Pancreas (tissue), 10 donors: ENCODE data around the gene AGK. TPM values are rescaled to one million over a fixed set of nuclear protein-coding genes. Genes with fewer than 3 reads are reported as not detected.

Experiments used
- ATAC-seq, 4 donors: fragments of 200-7000 bp; cut with Tn5 transposase; one replicate each; pipeline versions ENCODE4 v1.8.0 to v1.9.1; 2020; ENCODE audit warnings: mild to moderate bottlenecking in 4 of 4, moderate library complexity in 4 of 4
- DNase-seq, 6 donors: peaks; one replicate each; pipeline ENCODE4 v3.0.0-alpha.2; 2020
- FAIRE-seq: peaks from 2 replicates; lab custom pipeline; 2012; peaks lifted over from hg19 to GRCh38; lab: Jason Lieb, UNC
- H3K27ac ChIP-seq, 4 donors: fragments of 200-600 bp; sonication (generic); 1 replicate in 3 of 4; 2 replicates in 1 of 4; pipeline versions ENCODE4 v1.5.0 to v1.8.0; 2020
- H3K27me3 ChIP-seq, 4 donors: fragments of 200-600 bp; one replicate each; pipeline ENCODE4 v1.8.0; 2021
- H3K36me3 ChIP-seq, 3 donors: fragments of 200-600 bp; sonication (generic) in 1 of 3; one replicate each; pipeline versions ENCODE4 v1.5.0 to v1.8.0; 2020 to 2021
- H3K4me1 ChIP-seq, 3 donors: fragments of 200-600 bp; one replicate each; pipeline ENCODE4 v1.8.0; 2021
- H3K4me3 ChIP-seq, 4 donors: fragments of 200-600 bp; sonication (generic) in 2 of 4; one replicate each; pipeline versions ENCODE4 v1.5.0 to v1.8.0; 2020 to 2021
- H3K9me3 ChIP-seq, 4 donors: fragments of 200-600 bp; one replicate each; pipeline ENCODE4 v1.8.0; 2021
- CTCF ChIP-seq, 4 donors: fragments of 200-600 bp; sonication (generic) in 3 of 4; IDR thresholded peaks; one replicate each; pipeline versions ENCODE4 v1.5.0 to v1.8.0; 2021; ENCODE audit warnings: antibody characterized with exemption in 4 of 4
- WGBS, 2 donors: extraction: QIAGEN DNeasy Blood & Tissue Kit; methylation state at CpG; one replicate each; pipeline ENCODE4 v1.1.7; 2013; 5-methylcytosine and 5-hydroxymethylcytosine counted together
- intact Hi-C, 3 donors: fragments of 100-400 bp; cut with DNase I; formaldehyde crosslinking; loops; one replicate each; pipeline versions ENCODE4 v1.11.1 to v1.14.2; 2022
- polyA plus RNA-seq, 2 donors: library from polyadenylated mRNA; stranded (reverse); fragments of 200-250 nt; gene quantifications; one replicate each; pipeline ENCODE4 v1.2.3, GENCODE V29; 2013
- total RNA-seq, 6 donors: library from RNA; stranded (reverse); fragmentation: NEBNext Ultra II Directional in 4 of 6; extraction: Animal tissue kit (Norgen Biotek cat#: 25700) in 4 of 6; gene quantifications; one replicate each; pipeline versions ENCODE4 v1.2.1 to v1.2.4, GENCODE V29; 2021 to 2023
- donor health status: healthy with polysubstance abuse.
- donor health status: DM: no; HTN: no; CAD: no; lungs with moderate emphysema.
- donor health status: DM: no; HTN: no; CAD: no.
- donor health status: control.
- donor health status: control.
- donor health status: Bipolar disorder and iron deficiency.
- donor health status: DM: yes; HTN: yes; CAD: no.
- donor health status: DM: no; HTN: no; CAD: no.
- donor health status: DM: no; HTN: no; CAD: no.
- donor health status: DM: yes; HTN: yes; CAD: no.

Gene AGK
- total and polyA plus RNA-seq, 8 donors = 5.6 to 13.6 (median 10.0) TPM

GRCh38 chr7:141691961-141692360 is 140.8 kb downstream of the AGK start:
- Histone ChIP-seq H3K9me3 (no peaks in the 10 kb centered on the region), H3K4me3 (no peak overlapping the region), H3K27me3 (no peaks in the 10 kb centered on the region), H3K27ac (no peak overlapping the region), H3K4me1 (peaks cover 19 to 30% (median 28%) of the 10 kb centered on the region in 3 donors), H3K36me3 (no peaks in the 10 kb centered on the region)
- intact Hi-C loops = no loop called here
- FAIRE-seq = no peak
- no peak for ATAC-seq
- 83 to 84% methylated on average over 4 of the region's 4 CpGs for WGBS, 2 donors
- no peak for TF ChIP-seq CTCF (IDR thresholded peaks at IDR 0.05)
- no peak for DNase-seq

- WGBS, 2 donors = 57 to 62% methylated on average over 3 of the region's 3 CpGs
- no peak for TF ChIP-seq CTCF (IDR thresholded peaks at IDR 0.05)
- Histone ChIP-seq H3K4me1 (peaks cover 24 to 36% (median 36%) of the 10 kb centered on the region in 3 donors), H3K36me3 (no peaks in the 10 kb centered on the region), H3K4me3 (no peak overlapping the region), H3K27me3 (no peaks in the 10 kb centered on the region), H3K9me3 (no peaks in the 10 kb centered on the region), H3K27ac (no peak overlapping the region)
- ATAC-seq (no peak), DNase-seq (no peak), FAIRE-seq (no peak)
- intact Hi-C loops = no loop called here
Measured at GRCh38 chr7:141693082-141693481, 141.9 kb downstream of the AGK start.

GRCh38 chr7:141695803-141696289 is 144.6 kb downstream of the AGK start:
- Histone ChIP-seq H3K36me3 (no peaks in the 10 kb centered on the region), H3K9me3 (no peaks in the 10 kb centered on the region), H3K27ac (peak overlapping the region in 3 of 4 donors; percentile 13 to 54 (median 45)), H3K27me3 (no peaks in the 10 kb centered on the region), H3K4me1 (peaks cover 24 to 36% (median 36%) of the 10 kb centered on the region in 3 donors), H3K4me3 (no peak overlapping the region)
- intact Hi-C loops = no loop called here
- peak; percentile 66 to 82 (median 72) for DNase-seq
- TF ChIP-seq CTCF (IDR thresholded peaks at IDR 0.05) = no peak
- WGBS, 2 donors = 16 to 23% methylated on average over 6 of the region's 6 CpGs
- no peak for FAIRE-seq
- ATAC-seq = peak; percentile 87 to 92 (median 90)

DNA sequence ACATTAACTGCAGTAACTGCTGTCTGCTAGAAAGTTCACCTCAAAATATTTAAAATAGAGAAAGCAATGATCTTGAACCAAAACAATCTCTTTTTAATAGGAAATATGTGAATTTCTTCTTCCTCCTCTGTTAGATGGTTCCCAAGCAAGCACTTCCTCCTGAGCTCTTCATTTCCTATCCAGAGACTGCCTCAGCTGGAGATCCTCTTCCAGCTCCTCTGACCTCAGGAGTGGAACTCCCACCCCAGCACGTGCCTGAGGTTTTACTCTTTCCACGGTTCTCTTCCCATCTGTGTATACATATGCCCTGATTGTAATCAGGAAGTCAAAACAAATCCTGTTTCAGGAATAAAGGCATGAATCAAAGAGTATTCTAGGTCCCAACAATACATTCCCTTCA is 145.1 kb downstream of the AGK start:
- Histone ChIP-seq H3K36me3 (no peaks in the 10 kb centered on the region), H3K27me3 (no peaks in the 10 kb centered on the region), H3K4me1 (peaks cover 24 to 36% (median 36%) of the 10 kb centered on the region in 3 donors), H3K27ac (peak overlapping the region in 3 of 4 donors; percentile 13 to 54 (median 45)), H3K9me3 (no peaks in the 10 kb centered on the region), H3K4me3 (no peak overlapping the region)
- no peak for TF ChIP-seq CTCF (IDR thresholded peaks at IDR 0.05)
- FAIRE-seq (no peak), DNase-seq (no peak), ATAC-seq (peak in 1 of 4 donors; percentile 9)
- intact Hi-C loops = no loop called here
- WGBS, 2 donors = 23 to 34% methylated on average over 2 of the region's 2 CpGs

GRCh38 chr7:141697211-141697871 is 146.1 kb downstream of the AGK start:
- no peak overlapping the region for H3K4me3 ChIP-seq
- no peaks in the 10 kb centered on the region for H3K9me3 ChIP-seq
- H3K36me3 ChIP-seq = no peaks in the 10 kb centered on the region
- 79 to 81% methylated on average over 10 of the region's 10 CpGs for WGBS, 2 donors
- TF ChIP-seq CTCF (IDR thresholded peaks at IDR 0.05) = no peak
- H3K27ac ChIP-seq = no peak overlapping the region
- DNase-seq (no peak), FAIRE-seq (no peak), ATAC-seq (no peak)
- no peaks in the 10 kb centered on the region for H3K27me3 ChIP-seq
- intact Hi-C loops = no loop called here
- H3K4me1 ChIP-seq = peaks cover 24 to 36% (median 36%) of the 10 kb centered on the region in 3 donors
